ENCODE results near the gene ARPC4.
"Not testable (repeated sequence)": the region's sequence is repeated elsewhere in the genome, so short reads cannot be mapped to it uniquely, and the experiment has no call there.

DNA sequence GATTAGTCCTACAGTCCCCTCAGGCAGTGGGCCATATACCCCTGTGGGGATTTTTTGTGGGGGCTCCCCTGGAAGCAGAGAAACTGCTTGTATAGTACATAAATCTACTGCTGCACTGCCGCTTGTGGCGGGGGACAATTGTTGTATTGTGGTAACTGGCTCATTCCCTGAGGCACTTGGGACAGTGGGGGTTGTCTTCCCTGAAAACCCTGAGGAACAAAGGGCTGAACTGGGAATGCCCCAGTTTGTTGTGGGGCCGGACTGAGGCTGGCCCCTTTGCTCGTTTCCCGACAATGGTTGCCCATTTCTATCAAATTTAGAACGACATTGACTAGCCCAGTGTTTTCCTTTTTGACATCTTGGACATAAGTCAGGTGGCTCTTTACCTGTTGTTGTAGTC lies 58.5 kb downstream of the ARPC4 start:
- not testable (repeated sequence) for TF ChIP-seq CTCF, POLR2AphosphoS5, POLR2A (IDR thresholded peaks at IDR 0.05)

Data from upper lobe of left lung (tissue), 4 donors.